ENCODE measurements around the gene PITPNB. TPM values are rescaled to one million over a fixed set of nuclear protein-coding genes. Genes with fewer than 3 reads are reported as not detected.

Gene PITPNB
- total RNA-seq, 6 donors from 2014 or later, result 26.6 to 65.9 (median 41.0) TPM

GRCh38 chr22:27870234-27871191 is 48.5 kb downstream of the PITPNB start:
- Histone ChIP-seq H3K27me3 (no peaks in the 10 kb centered on the region), H3K27ac (no peak overlapping the region), H3K9me3 (no peaks in the 10 kb centered on the region), H3K4me1 (peaks cover 15 to 28% (median 22%) of the 10 kb centered on the region in 4 donors), H3K36me3 (peaks cover 4 to 35% (median 21%) of the 10 kb centered on the region in 4 donors), H3K4me3 (no peak overlapping the region)
- no peak for TF ChIP-seq EP300 (IDR thresholded peaks at IDR 0.05)
- no peak for TF ChIP-seq POLR2AphosphoS5 (IDR thresholded peaks at IDR 0.05)
- TF ChIP-seq POLR2A (IDR thresholded peaks at IDR 0.05), result no peak
- no peak for TF ChIP-seq CTCF (IDR thresholded peaks at IDR 0.05)
- ATAC-seq (ENCODE audit: low FRiP score in 2 of 2) (no peak), DNase-seq (no peak)
- 86 to 90% methylated on average over 2 of the region's 2 CpGs for WGBS, 2 donors

GRCh38 chr22:27868732-27869282 is 50.2 kb downstream of the PITPNB start:
- 66 to 76% methylated on average over 6 of the region's 6 CpGs for WGBS, 2 donors
- TF ChIP-seq CTCF (IDR thresholded peaks at IDR 0.05) (no peak), EP300 (IDR thresholded peaks at IDR 0.05) (no peak), POLR2A (IDR thresholded peaks at IDR 0.05) (no peak), POLR2AphosphoS5 (IDR thresholded peaks at IDR 0.05) (no peak)
- DNase-seq, result no peak
- H3K27ac ChIP-seq, result peak overlapping the region in 1 of 4 donors; percentile 63
- H3K27me3 ChIP-seq, result no peaks in the 10 kb centered on the region
- H3K4me1 ChIP-seq, result peaks cover 15 to 29% (median 23%) of the 10 kb centered on the region in 4 donors
- ATAC-seq (ENCODE audit: low FRiP score in 2 of 2), result no peak
- peaks cover 4 to 36% (median 21%) of the 10 kb centered on the region in 4 donors for H3K36me3 ChIP-seq
- no peak overlapping the region for H3K4me3 ChIP-seq
- H3K9me3 ChIP-seq, result no peaks in the 10 kb centered on the region

- peaks cover 4 to 30% (median 17%) of the 10 kb centered on the region in 4 donors for H3K36me3 ChIP-seq
- ATAC-seq (ENCODE audit: low FRiP score in 2 of 2) (no peak), DNase-seq (no peak)
- no peak for TF ChIP-seq CTCF (IDR thresholded peaks at IDR 0.05)
- TF ChIP-seq POLR2AphosphoS5 (IDR thresholded peaks at IDR 0.05), result no peak
- TF ChIP-seq POLR2A (IDR thresholded peaks at IDR 0.05), result no peak
- no peak for TF ChIP-seq EP300 (IDR thresholded peaks at IDR 0.05)
- H3K27me3 ChIP-seq, result no peaks in the 10 kb centered on the region
- no peak overlapping the region for H3K4me3 ChIP-seq
- H3K27ac ChIP-seq, result peak overlapping the region in 2 of 4 donors; percentile 48 to 63
- H3K4me1 ChIP-seq, result peaks cover 19 to 35% (median 29%) of the 10 kb centered on the region in 4 donors
- 79% methylated on average over 5 of the region's 5 CpGs for WGBS, 2 donors
- H3K9me3 ChIP-seq, result no peaks in the 10 kb centered on the region
Observed at GRCh38 chr22:27867953-27868731, 50.9 kb downstream of the PITPNB start.

- peak in 1 of 2 donors; percentile 43 for ATAC-seq (ENCODE audit: low FRiP score in 2 of 2)
- H3K4me1 ChIP-seq, result peaks cover 26 to 42% (median 34%) of the 10 kb centered on the region in 4 donors
Observed at GRCh38 chr22:27867085-27867952, 51.7 kb downstream of the PITPNB start.

More at GRCh38 chr22:27867085-27867952, 51.7 kb downstream of the PITPNB start:
- Histone ChIP-seq H3K9me3 (no peaks in the 10 kb centered on the region), H3K27ac (peak overlapping the region in 2 of 4 donors; percentile 48 to 63), H3K4me3 (no peak overlapping the region), H3K36me3 (peaks cover 0 to 21% (median 11%) of the 10 kb centered on the region in 4 donors), H3K27me3 (no peaks in the 10 kb centered on the region)
- DNase-seq, result no peak
- TF ChIP-seq POLR2A (IDR thresholded peaks at IDR 0.05) (no peak), POLR2AphosphoS5 (IDR thresholded peaks at IDR 0.05) (no peak), EP300 (IDR thresholded peaks at IDR 0.05) (no peak), CTCF (IDR thresholded peaks at IDR 0.05) (no peak)
- 50% methylated on average over 4 of the region's 4 CpGs for WGBS, 2 donors
